Pancreas (tissue), 10 donors: ENCODE data around the gene BCL2L14. TPM values are rescaled to one million over a fixed set of nuclear protein-coding genes. Genes with fewer than 3 reads are reported as not detected.
A peak's percentile ranks its signal among the peaks of the same experiment; 100 is the strongest.

Experiments
- ATAC-seq, 4 donors: fragments of 200-7000 bp; cut with Tn5 transposase; one replicate each; pipeline versions ENCODE4 v1.8.0 to v1.9.1; 2020; ENCODE audit warnings: mild to moderate bottlenecking in 4 of 4, moderate library complexity in 4 of 4
- DNase-seq, 6 donors: peaks; one replicate each; pipeline ENCODE4 v3.0.0-alpha.2; 2020
- FAIRE-seq: peaks from 2 replicates; lab custom pipeline; 2012; peaks lifted over from hg19 to GRCh38; lab: Jason Lieb, UNC
- H3K27ac ChIP-seq, 4 donors: fragments of 200-600 bp; sonication (generic); 1 replicate in 3 of 4; 2 replicates in 1 of 4; pipeline versions ENCODE4 v1.5.0 to v1.8.0; 2020
- H3K27me3 ChIP-seq, 4 donors: fragments of 200-600 bp; one replicate each; pipeline ENCODE4 v1.8.0; 2021
- H3K36me3 ChIP-seq, 3 donors: fragments of 200-600 bp; sonication (generic) in 1 of 3; one replicate each; pipeline versions ENCODE4 v1.5.0 to v1.8.0; 2020 to 2021
- H3K4me1 ChIP-seq, 3 donors: fragments of 200-600 bp; one replicate each; pipeline ENCODE4 v1.8.0; 2021
- H3K4me3 ChIP-seq, 4 donors: fragments of 200-600 bp; sonication (generic) in 2 of 4; one replicate each; pipeline versions ENCODE4 v1.5.0 to v1.8.0; 2020 to 2021
- H3K9me3 ChIP-seq, 4 donors: fragments of 200-600 bp; one replicate each; pipeline ENCODE4 v1.8.0; 2021
- WGBS, 2 donors: extraction: QIAGEN DNeasy Blood & Tissue Kit; methylation state at CpG; one replicate each; pipeline ENCODE4 v1.1.7; 2013; 5-methylcytosine and 5-hydroxymethylcytosine counted together
- intact Hi-C, 3 donors: fragments of 100-400 bp; cut with DNase I; formaldehyde crosslinking; loops; one replicate each; pipeline versions ENCODE4 v1.11.1 to v1.14.2; 2022
- polyA plus RNA-seq, 2 donors: library from polyadenylated mRNA; stranded (reverse); fragments of 200-250 nt; gene quantifications; one replicate each; pipeline ENCODE4 v1.2.3, GENCODE V29; 2013
- total RNA-seq, 6 donors: library from RNA; stranded (reverse); fragmentation: NEBNext Ultra II Directional in 4 of 6; extraction: Animal tissue kit (Norgen Biotek cat#: 25700) in 4 of 6; gene quantifications; one replicate each; pipeline versions ENCODE4 v1.2.1 to v1.2.4, GENCODE V29; 2021 to 2023
- TF ChIP-seq, protein P1 (sequence below), 4 donors: fragments of 200-600 bp; sonication (generic) in 3 of 4; IDR thresholded peaks; one replicate each; pipeline versions ENCODE4 v1.5.0 to v1.8.0; 2021; ENCODE audit warnings: antibody characterized with exemption in 4 of 4
- donor health status: healthy with polysubstance abuse.
- donor health status: DM: no; HTN: no; CAD: no; lungs with moderate emphysema.
- donor health status: DM: no; HTN: no; CAD: no.
- donor health status: control.
- donor health status: control.
- donor health status: Bipolar disorder and iron deficiency.
- donor health status: DM: yes; HTN: yes; CAD: no.
- donor health status: DM: no; HTN: no; CAD: no.
- donor health status: DM: no; HTN: no; CAD: no.
- donor health status: DM: yes; HTN: yes; CAD: no.

BCL2L14 gene
- total and polyA plus RNA-seq, 8 donors = 2.0 to 5.4 (median 4.1) TPM

DNA sequence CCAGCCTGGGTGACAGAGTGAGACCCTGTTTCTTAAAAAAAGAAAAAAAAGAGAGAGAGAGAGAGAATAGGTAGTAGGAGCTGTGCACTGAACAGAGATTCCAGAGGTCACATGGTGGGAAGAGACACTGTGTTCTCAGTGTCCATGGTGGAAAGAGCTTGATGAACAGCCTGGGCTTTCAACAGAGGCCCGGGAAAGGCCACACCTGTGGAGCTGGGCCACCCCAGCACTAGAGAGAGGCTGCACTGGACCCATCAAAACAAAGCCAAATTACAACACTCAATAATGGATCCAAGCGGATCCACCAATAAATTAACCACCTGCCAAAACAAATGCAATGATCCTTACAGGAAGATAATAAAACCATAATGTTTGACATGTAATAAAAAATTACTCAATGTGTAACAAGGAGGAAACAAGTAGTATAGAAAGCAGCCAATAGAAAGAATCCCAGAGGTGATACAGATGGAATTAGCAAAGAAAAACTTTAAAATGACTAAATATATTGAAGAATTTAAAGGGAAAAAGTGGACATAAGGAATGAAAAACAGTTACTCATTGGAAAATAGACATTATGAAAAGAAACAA lies 44.8 kb upstream of the BCL2L14 start:
- no peaks in the 10 kb centered on the region for H3K4me1 ChIP-seq
- DNase-seq (no peak), FAIRE-seq (peak; percentile 45), ATAC-seq (peak in 2 of 4 donors; percentile 30 to 44)
- no peaks in the 10 kb centered on the region for H3K36me3 ChIP-seq
- no peaks in the 10 kb centered on the region for H3K9me3 ChIP-seq
- TF ChIP-seq, protein P1, sequence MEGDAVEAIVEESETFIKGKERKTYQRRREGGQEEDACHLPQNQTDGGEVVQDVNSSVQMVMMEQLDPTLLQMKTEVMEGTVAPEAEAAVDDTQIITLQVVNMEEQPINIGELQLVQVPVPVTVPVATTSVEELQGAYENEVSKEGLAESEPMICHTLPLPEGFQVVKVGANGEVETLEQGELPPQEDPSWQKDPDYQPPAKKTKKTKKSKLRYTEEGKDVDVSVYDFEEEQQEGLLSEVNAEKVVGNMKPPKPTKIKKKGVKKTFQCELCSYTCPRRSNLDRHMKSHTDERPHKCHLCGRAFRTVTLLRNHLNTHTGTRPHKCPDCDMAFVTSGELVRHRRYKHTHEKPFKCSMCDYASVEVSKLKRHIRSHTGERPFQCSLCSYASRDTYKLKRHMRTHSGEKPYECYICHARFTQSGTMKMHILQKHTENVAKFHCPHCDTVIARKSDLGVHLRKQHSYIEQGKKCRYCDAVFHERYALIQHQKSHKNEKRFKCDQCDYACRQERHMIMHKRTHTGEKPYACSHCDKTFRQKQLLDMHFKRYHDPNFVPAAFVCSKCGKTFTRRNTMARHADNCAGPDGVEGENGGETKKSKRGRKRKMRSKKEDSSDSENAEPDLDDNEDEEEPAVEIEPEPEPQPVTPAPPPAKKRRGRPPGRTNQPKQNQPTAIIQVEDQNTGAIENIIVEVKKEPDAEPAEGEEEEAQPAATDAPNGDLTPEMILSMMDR (IDR thresholded peaks at IDR 0.05) = no peak
- no peak overlapping the region for H3K4me3 ChIP-seq
- intact Hi-C loops = loop anchor here in 1 of 3 donors (5.0 kb wide), 1 partner anchor 444 kb away; no protein-coding TSS in a partner anchor
- H3K27ac ChIP-seq = no peak overlapping the region
- no peaks in the 10 kb centered on the region for H3K27me3 ChIP-seq
- WGBS, 2 donors = 71 to 72% methylated on average over 2 of the region's 2 CpGs

DNA sequence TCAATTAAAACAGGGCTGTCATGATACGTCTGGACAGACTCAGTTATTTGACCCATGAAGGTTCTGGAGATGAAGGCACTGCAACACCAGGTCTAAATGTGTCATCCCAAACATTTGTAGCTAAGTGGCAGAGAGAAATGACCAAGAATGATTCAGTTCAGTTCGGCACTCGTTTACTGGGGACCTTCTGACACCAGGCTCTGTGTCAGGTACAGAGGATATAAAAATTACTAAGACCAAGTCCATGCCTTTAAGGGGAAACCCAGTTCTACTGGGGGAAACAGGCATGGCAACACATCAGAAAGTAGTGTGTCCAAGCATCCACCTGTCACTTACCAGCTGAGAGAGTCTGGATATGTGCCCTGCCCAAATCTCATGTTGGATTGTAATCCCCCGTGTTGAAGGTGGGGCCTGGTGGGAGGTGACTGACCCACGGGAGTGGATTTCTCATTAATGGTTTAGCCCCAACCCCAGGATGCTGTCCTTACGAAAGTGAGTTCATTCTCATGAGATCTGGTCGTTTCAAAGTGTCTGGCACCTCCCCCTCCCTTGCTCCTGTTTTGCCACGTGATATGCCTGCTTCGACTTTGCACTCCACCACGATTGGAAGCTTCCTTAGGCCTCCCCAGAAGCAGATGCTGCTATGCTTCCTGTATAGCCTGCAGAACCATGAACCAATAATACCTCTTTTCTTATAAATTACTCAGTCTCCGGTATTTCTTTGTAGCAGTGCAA lies 41.9 kb upstream of the BCL2L14 start:
- no peak for ATAC-seq
- intact Hi-C loops = loop anchor here in 1 of 3 donors (5.0 kb wide), 1 partner anchor 447 kb away; no protein-coding TSS in a partner anchor
- Histone ChIP-seq H3K27me3 (no peaks in the 10 kb centered on the region), H3K36me3 (no peaks in the 10 kb centered on the region), H3K9me3 (no peaks in the 10 kb centered on the region), H3K27ac (no peak overlapping the region), H3K4me3 (no peak overlapping the region), H3K4me1 (no peaks in the 10 kb centered on the region)
- WGBS, 2 donors = 76 to 84% methylated on average over 11 of the region's 11 CpGs
- no peak for FAIRE-seq
- TF ChIP-seq, protein P1 (IDR thresholded peaks at IDR 0.05) = no peak
- DNase-seq = no peak

DNA sequence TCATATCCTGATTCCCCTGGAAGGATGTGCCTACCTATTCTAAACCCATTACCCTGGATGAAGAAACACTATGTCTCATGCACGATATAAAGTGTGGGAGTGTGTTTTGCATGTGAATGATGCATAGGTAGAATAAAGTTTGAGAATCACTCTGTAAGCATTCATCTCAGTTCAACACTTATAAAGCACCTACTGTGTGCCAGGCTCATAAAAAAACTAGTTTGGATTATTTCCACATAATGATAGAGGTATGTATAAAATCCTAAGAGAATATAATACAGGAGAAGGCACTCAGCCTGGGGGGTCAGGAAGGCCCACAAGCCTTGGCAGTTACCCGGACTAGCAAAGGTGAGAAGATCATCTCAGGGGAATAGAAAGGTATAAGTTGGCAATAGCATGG lies 41.1 kb upstream of the BCL2L14 start:
- ATAC-seq (no peak), DNase-seq (no peak), FAIRE-seq (no peak)
- no peak overlapping the region for H3K27ac ChIP-seq
- no peaks in the 10 kb centered on the region for H3K4me1 ChIP-seq
- TF ChIP-seq, protein P1 (IDR thresholded peaks at IDR 0.05) = no peak
- H3K9me3 ChIP-seq = no peaks in the 10 kb centered on the region
- H3K27me3 ChIP-seq = no peaks in the 10 kb centered on the region
- intact Hi-C loops = loop anchor here in 2 of 3 donors (5.0 kb wide), 1 partner anchor 447 kb away; no protein-coding TSS in a partner anchor
- WGBS, 2 donors = 91 to 97% methylated on average over 2 of the region's 2 CpGs
- H3K36me3 ChIP-seq = no peaks in the 10 kb centered on the region
- H3K4me3 ChIP-seq = no peak overlapping the region

DNA sequence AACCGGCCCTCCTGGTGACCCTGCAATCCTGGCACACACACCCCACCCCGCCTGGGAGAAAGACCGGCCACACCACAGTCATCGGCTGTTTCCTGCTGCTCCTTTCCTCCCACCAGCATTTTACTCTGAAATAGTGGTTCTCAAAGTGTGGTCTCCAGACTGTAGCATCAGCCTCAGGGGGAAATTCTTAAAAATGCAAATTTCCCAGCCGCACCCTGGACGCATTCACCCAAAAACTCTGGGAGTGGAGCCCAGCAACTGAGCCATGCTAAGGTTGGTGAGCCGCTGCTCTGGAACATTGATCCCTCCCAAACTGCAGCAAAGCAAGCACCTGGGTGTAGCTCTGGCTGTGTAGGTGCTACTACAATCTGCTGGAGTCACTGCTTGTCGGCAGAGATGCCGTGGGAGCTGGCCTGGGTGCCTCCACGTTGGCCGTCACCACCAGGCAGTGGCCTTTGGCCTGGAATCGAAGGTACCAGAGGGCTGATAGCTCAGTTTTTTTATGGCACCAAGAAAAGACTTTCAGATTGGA lies 38.4 kb upstream of the BCL2L14 start:
- no peaks in the 10 kb centered on the region for H3K27me3 ChIP-seq
- FAIRE-seq (no peak), ATAC-seq (peak; percentile 34 to 55 (median 40)), DNase-seq (peak in 2 of 6 donors; percentile 16 to 28)
- TF ChIP-seq, protein P1 (IDR thresholded peaks at IDR 0.05) = no peak
- no peaks in the 10 kb centered on the region for H3K9me3 ChIP-seq
- WGBS, 2 donors = 72 to 75% methylated on average over 12 of the region's 12 CpGs
- H3K27ac ChIP-seq = peak overlapping the region in 2 of 4 donors; percentile 74 to 87
- intact Hi-C loops = loop anchor here in 1 of 3 donors (5.0 kb wide), 1 partner anchor 450 kb away; no protein-coding TSS in a partner anchor
- peak overlapping the region in 2 of 4 donors; percentile 29 to 42 for H3K4me3 ChIP-seq
- no peaks in the 10 kb centered on the region for H3K4me1 ChIP-seq
- no peaks in the 10 kb centered on the region for H3K36me3 ChIP-seq
